ENCODE data around the gene AQP10. TPM values are rescaled to one million over a fixed set of nuclear protein-coding genes. Genes with fewer than 3 reads are reported as not detected.

AQP10 gene
- total and polyA plus RNA-seq, 2 experiments from 2014 or later, result 4.8 to 20.6 TPM

Other genes starting within 250 kb of the AQP10 start
- 0.18 TPM in 1 of 2 replicates, not detected in the other for gene NUP210L, start 166.0 kb upstream of the AQP10 start, total RNA-seq
- not detected in 2 replicates for gene NUP210L, start 166.0 kb upstream of the AQP10 start, polyA plus RNA-seq
- gene TPM3, start 129.0 kb upstream of the AQP10 start, total RNA-seq, result 120 and 137 TPM in 2 replicates
- 109 and 139 TPM in 2 replicates for gene TPM3, start 129.0 kb upstream of the AQP10 start, polyA plus RNA-seq
- gene CFAP141, start 114.8 kb upstream of the AQP10 start, total RNA-seq, result not detected in 2 replicates
- gene CFAP141, start 114.8 kb upstream of the AQP10 start, polyA plus RNA-seq, result not detected in 2 replicates
- gene UBAP2L, start 100.1 kb upstream of the AQP10 start, total RNA-seq, result 111 and 190 TPM in 2 replicates
- 142 and 164 TPM in 2 replicates for gene UBAP2L, start 100.1 kb upstream of the AQP10 start, polyA plus RNA-seq
- 92.1 and 101 TPM in 2 replicates for gene HAX1, start 48.5 kb upstream of the AQP10 start, total RNA-seq
- gene HAX1, start 48.5 kb upstream of the AQP10 start, polyA plus RNA-seq, result 106 and 112 TPM in 2 replicates
- 102 and 116 TPM in 2 replicates for gene ATP8B2, start 4.4 kb downstream of the AQP10 start, total RNA-seq
- 12.8 and 13.5 TPM in 2 replicates for gene ATP8B2, start 4.4 kb downstream of the AQP10 start, polyA plus RNA-seq
- 5.2 and 17.2 TPM in 2 replicates for gene IL6R, start 84.2 kb downstream of the AQP10 start, total RNA-seq
- gene IL6R, start 84.2 kb downstream of the AQP10 start, polyA plus RNA-seq, result 2.5 and 3.9 TPM in 2 replicates
- gene TDRD10, start 181.1 kb downstream of the AQP10 start, total RNA-seq, result 0.51 and 0.53 TPM in 2 replicates
- 0.54 and 1.0 TPM in 2 replicates for gene TDRD10, start 181.1 kb downstream of the AQP10 start, polyA plus RNA-seq
- gene SHE, start 181.3 kb downstream of the AQP10 start, total RNA-seq, result 2.1 and 2.7 TPM in 2 replicates
- 1.7 and 2.0 TPM in 2 replicates for gene SHE, start 181.3 kb downstream of the AQP10 start, polyA plus RNA-seq
- gene UBE2Q1, start 237.6 kb downstream of the AQP10 start, total RNA-seq, result 41.6 and 46.5 TPM in 2 replicates
- 60.8 and 77.2 TPM in 2 replicates for gene UBE2Q1, start 237.6 kb downstream of the AQP10 start, polyA plus RNA-seq
- gene CHRNB2, start 246.7 kb downstream of the AQP10 start, total RNA-seq, result 0.12 and 0.46 TPM in 2 replicates
- not detected in 2 replicates for gene CHRNB2, start 246.7 kb downstream of the AQP10 start, polyA plus RNA-seq

Measured in cardiac muscle cell (in vitro differentiated cells and primary cell).